B cell (primary cell): ENCODE results near the gene ARFIP2. TPM values are rescaled to one million over a fixed set of nuclear protein-coding genes. Genes with fewer than 3 reads are reported as not detected.

Source experiments
- ATAC-seq: fragments of 200-7000 bp; cut with Tn5 transposase; one replicate; pipeline ENCODE4 v1.10.0; 2021; ENCODE audit warnings: low read depth, mild to moderate bottlenecking, moderate number of reproducible peaks, moderate library complexity
- CTCF ChIA-PET: fragments of 350-600 bp; sonication (Branson Sonifier 250); formaldehyde crosslinking; loops from one replicate; lab custom pipeline; 2021; ENCODE audit warnings: antibody characterized with exemption, inconsistent platforms; lab: Charles Lee
- POLR2A ChIA-PET: fragments of 350-600 bp; sonication (Branson Sonifier 250); formaldehyde crosslinking; loops from one replicate; lab custom pipeline; 2021; ENCODE audit warnings: antibody characterized with exemption; lab: Charles Lee
- DNase-seq: peaks from one replicate; pipeline ENCODE4 v3.0.0; 2013
- H2AFZ ChIP-seq: 2 replicates; pipeline ENCODE4 v1.6.1; 2012; ENCODE audit warnings: mild to moderate bottlenecking, low read depth, low read length; ENCODE audit not compliant: insufficient read depth, poor library complexity, severe bottlenecking
- H3K27ac ChIP-seq, 2 donors: 1 replicate in 1 of 2; 2 replicates in 1 of 2; pipeline ENCODE4 v1.5.1; 2012 to 2013; ENCODE audit warnings: low read length in 2 of 2, mild to moderate bottlenecking in 2 of 2, moderate library complexity in 1 of 2
- H3K27me3 ChIP-seq, 4 experiments: fragments of 200-600 bp in 1 of 4; sonication (generic) in 1 of 4; replicated peaks in 1 of 4; 1 replicate in 2 of 4; 2 replicates in 2 of 4; pipeline versions ENCODE4 v1.6.1 to v1.7.0; 2013 to 2016; ENCODE audit warnings: low read length in 3 of 4, mild to moderate bottlenecking in 2 of 4, mixed read lengths in 1 of 4, moderate library complexity in 1 of 4; ENCODE audit not compliant: insufficient read depth in 4 of 4, control insufficient read depth in 3 of 4; ENCODE audit errors: control extremely low read depth in 1 of 4
- H3K36me3 ChIP-seq, 2 experiments: replicated peaks in 1 of 2; 1 replicate in 1 of 2; 2 replicates in 1 of 2; pipeline versions ENCODE4 v1.6.1 to v1.7.1; 2013; ENCODE audit warnings: low read length in 1 of 2; ENCODE audit not compliant: insufficient read depth in 2 of 2, control insufficient read depth in 1 of 2; ENCODE audit errors: control extremely low read depth in 1 of 2, extremely low read depth in 1 of 2
- H3K4me1 ChIP-seq, 2 donors: fragments of 200-600 bp in 1 of 2; sonication (generic) in 1 of 2; 1 replicate in 1 of 2; 2 replicates in 1 of 2; pipeline versions ENCODE4 v1.5.1 to v1.6.1; 2013 to 2017; ENCODE audit warnings: low read length in 2 of 2; ENCODE audit not compliant: control insufficient read depth in 2 of 2, insufficient read depth in 2 of 2
- H3K4me2 ChIP-seq: replicated peaks from 2 replicates; pipeline ENCODE3; 2012; ENCODE audit warnings: mild to moderate bottlenecking, low read depth, low read length; ENCODE audit not compliant: poor library complexity, severe bottlenecking
- H3K4me3 ChIP-seq, 5 experiments: fragments of 200-600 bp in 1 of 5; sonication (generic) in 1 of 5; 1 replicate in 3 of 5; 2 replicates in 2 of 5; pipeline versions ENCODE4 v1.5.1 to v1.7.0; 2011 to 2016; ENCODE audit warnings: low read length in 4 of 5, mild to moderate bottlenecking in 4 of 5, low read depth in 2 of 5, control low read depth in 1 of 5, moderate library complexity in 1 of 5; ENCODE audit not compliant: insufficient read depth in 1 of 5; ENCODE audit errors: control extremely low read depth in 1 of 5, extremely low read depth in 1 of 5
- H3K79me2 ChIP-seq: fragments of 200-600 bp; sonication (generic); one replicate; pipeline ENCODE4 v1.6.0; 2016; ENCODE audit warnings: low read length; ENCODE audit not compliant: control insufficient read depth, insufficient read depth
- H3K9ac ChIP-seq: fragments of 200-600 bp; sonication (generic); 2 replicates; pipeline ENCODE4 v1.6.1; 2017; ENCODE audit warnings: mild to moderate bottlenecking, low read length, moderate library complexity
- H3K9me3 ChIP-seq, 3 donors: one replicate each; pipeline versions ENCODE4 v1.6.1 to v1.7.1; 2013; ENCODE audit warnings: low read length in 2 of 3; ENCODE audit not compliant: control insufficient read depth in 2 of 3, insufficient read depth in 1 of 3; ENCODE audit errors: control extremely low read depth in 1 of 3
- H4K20me1 ChIP-seq: 2 replicates; pipeline ENCODE4 v1.6.0; 2012; ENCODE audit warnings: mild to moderate bottlenecking, low read length; ENCODE audit not compliant: insufficient read depth, control insufficient read depth, poor library complexity, severe bottlenecking
- H3K27ac Mint-ChIP-seq: one replicate; pipeline ENCODE4 v1.8.0; 2021; ENCODE audit warnings: mixed read lengths
- H3K27me3 Mint-ChIP-seq: one replicate; pipeline ENCODE4 v1.8.0; 2021; ENCODE audit warnings: mixed read lengths
- H3K4me1 Mint-ChIP-seq: one replicate; pipeline ENCODE4 v1.8.0; 2021; ENCODE audit warnings: mixed read lengths
- H3K4me3 Mint-ChIP-seq: one replicate; pipeline ENCODE4 v1.8.0; 2021; ENCODE audit warnings: mixed read lengths
- H3K9me3 Mint-ChIP-seq: one replicate; pipeline ENCODE4 v1.8.0; 2022; ENCODE audit warnings: mixed read lengths; ENCODE audit not compliant: insufficient read depth
- EZH2 ChIP-seq: IDR thresholded peaks from 2 replicates; pipeline ENCODE4 v1.6.1; 2012; ENCODE audit warnings: borderline replicate concordance, low read depth, mild to moderate bottlenecking, moderate library complexity, low read length; ENCODE audit not compliant: insufficient read depth, poor library complexity, severe bottlenecking
- WGBS: methylation state at CpG from one replicate; pipeline ENCODE4 v1.1.5; 2013; ENCODE audit warnings: missing lambda C conversion rate; ENCODE audit not compliant: insufficient coverage; 5-methylcytosine and 5-hydroxymethylcytosine counted together
- intact Hi-C: fragments of 100-400 bp; cut with micrococcal nuclease; formaldehyde crosslinking; loops from one replicate; pipeline ENCODE4 v1.10.0; 2022
- polyA plus RNA-seq: library from polyadenylated mRNA; depleted of rRNA; stranded (reverse); fragments of >200 nt; gene quantifications from 2 replicates; pipeline ENCODE4 v1.2.3, GENCODE V29; 2012
- total RNA-seq, 2 donors: library from RNA; stranded (reverse); fragments of 120-200 nt in 1 of 2; gene quantifications; 1 replicate in 1 of 2; 2 replicates in 1 of 2; pipeline versions ENCODE4 v1.2.3 to v1.2.4, GENCODE V29; 2013 to 2022
- TF ChIP-seq, protein P1 (sequence below): fragments of 200-600 bp; IDR thresholded peaks from one replicate; pipeline ENCODE4 v1.8.0; 2022; ENCODE audit warnings: antibody characterized with exemption, mild to moderate bottlenecking

The ARFIP2 gene
- total and polyA plus RNA-seq, 2 donors (not counting 1 experiment from before 2014, with no cell fraction given): 47.5 to 54.5 TPM

GRCh38 chr11:6442441-6442840 lies 38.7 kb downstream of the ARFIP2 start:
- Mint-ChIP-seq H3K4me3 (no peak overlapping the region), H3K27ac (no peak overlapping the region), H3K4me1 (no peaks in the 10 kb centered on the region), H3K27me3 (no peaks in the 10 kb centered on the region), H3K9me3 (no peaks in the 10 kb centered on the region)
- Histone ChIP-seq H4K20me1 (no peaks in the 10 kb centered on the region), H3K9ac (no peak overlapping the region), H3K36me3 (no peaks in the 10 kb centered on the region), H3K4me1 (peaks cover 8 to 14% of the 10 kb centered on the region in 2 donors), H2AFZ (no peak overlapping the region), H3K27me3 (no peaks in the 10 kb centered on the region), H3K9me3 (no peaks in the 10 kb centered on the region), H3K79me2 (no peaks in the 10 kb centered on the region), H3K4me2 (no peak overlapping the region), H3K4me3 (no peak overlapping the region), H3K27ac (no peak overlapping the region)
- ChIA-PET CTCF (interaction anchor here (0.8 to 14.4 kb wide), 10 partner anchors 8 to 263 kb away, joined by 3 to 536 read pairs (median 6); partner anchors contain the start of gene APBB1), POLR2A (no interaction called here)
- ATAC-seq (no peak), DNase-seq (no peak)
- WGBS: 93% methylated on average over 4 of the region's 4 CpGs
- intact Hi-C loops: loop anchor here (2.0 kb wide), 1 partner anchor 62 kb away; no protein-coding TSS in a partner anchor
- TF ChIP-seq EZH2: no peak
- TF ChIP-seq, protein P1, sequence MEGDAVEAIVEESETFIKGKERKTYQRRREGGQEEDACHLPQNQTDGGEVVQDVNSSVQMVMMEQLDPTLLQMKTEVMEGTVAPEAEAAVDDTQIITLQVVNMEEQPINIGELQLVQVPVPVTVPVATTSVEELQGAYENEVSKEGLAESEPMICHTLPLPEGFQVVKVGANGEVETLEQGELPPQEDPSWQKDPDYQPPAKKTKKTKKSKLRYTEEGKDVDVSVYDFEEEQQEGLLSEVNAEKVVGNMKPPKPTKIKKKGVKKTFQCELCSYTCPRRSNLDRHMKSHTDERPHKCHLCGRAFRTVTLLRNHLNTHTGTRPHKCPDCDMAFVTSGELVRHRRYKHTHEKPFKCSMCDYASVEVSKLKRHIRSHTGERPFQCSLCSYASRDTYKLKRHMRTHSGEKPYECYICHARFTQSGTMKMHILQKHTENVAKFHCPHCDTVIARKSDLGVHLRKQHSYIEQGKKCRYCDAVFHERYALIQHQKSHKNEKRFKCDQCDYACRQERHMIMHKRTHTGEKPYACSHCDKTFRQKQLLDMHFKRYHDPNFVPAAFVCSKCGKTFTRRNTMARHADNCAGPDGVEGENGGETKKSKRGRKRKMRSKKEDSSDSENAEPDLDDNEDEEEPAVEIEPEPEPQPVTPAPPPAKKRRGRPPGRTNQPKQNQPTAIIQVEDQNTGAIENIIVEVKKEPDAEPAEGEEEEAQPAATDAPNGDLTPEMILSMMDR: no peak

DNA sequence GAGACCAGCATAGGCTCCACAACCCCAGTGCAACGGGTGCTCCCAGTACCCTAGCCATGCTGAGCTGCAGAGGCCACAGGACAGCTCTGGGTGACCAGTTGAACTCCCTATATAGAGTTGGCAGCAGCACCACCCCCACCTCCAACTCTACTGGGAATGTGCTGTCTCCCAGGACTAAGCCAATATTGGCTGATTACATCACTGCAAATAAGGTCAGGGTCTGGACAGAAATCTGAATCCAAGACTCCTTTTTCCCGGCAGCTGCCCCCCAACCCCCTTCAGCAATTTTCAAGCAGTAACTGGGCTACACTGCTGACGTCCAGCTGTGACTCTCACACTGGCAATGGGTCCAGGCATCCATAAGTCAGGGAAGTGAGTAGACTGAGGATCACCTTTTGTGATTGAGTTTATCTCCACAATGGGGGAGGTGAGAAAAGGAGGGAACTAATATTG lies 40.2 kb downstream of the ARFIP2 start, which contains the start of gene HPX:
HPX (minus strand) TSS at position 82 of the 453 bp plus-strand sequence; CDS start at position 58, 24 bp downstream.
- H3K4me3 Mint-ChIP-seq: no peak within 1 kb of the TSS
- no peak within 1 kb of the TSS for H3K4me3 ChIP-seq
- H3K4me2 ChIP-seq: no peak within 1 kb of the TSS
- no peaks in the 10 kb centered on the region for H3K9me3 Mint-ChIP-seq
- no peak for DNase-seq
- ChIA-PET CTCF (interaction anchor here (0.6 to 14.4 kb wide), 6 partner anchors 15 to 242 kb away, joined by 3 to 536 read pairs (median 4); partner anchors contain the start of gene MRPL17), POLR2A (interaction anchor here (0.9 kb wide), 1 partner anchor 62 kb away, joined by 3 read pairs; no protein-coding TSS in a partner anchor)
- no peaks in the 10 kb centered on the region for H4K20me1 ChIP-seq
- H3K36me3 ChIP-seq: no peaks in the 10 kb centered on the region
- no peaks in the 10 kb centered on the region for H3K27me3 ChIP-seq
- peaks cover 9 to 16% of the 10 kb centered on the region in 2 donors for H3K4me1 ChIP-seq
- no peak within 1 kb of the TSS for H3K27ac Mint-ChIP-seq
- ATAC-seq: no peak
- no peak for TF ChIP-seq EZH2
- TF ChIP-seq, protein P1: no peak
- no peak within 1 kb of the TSS for H3K9ac ChIP-seq
- peaks cover under 1% of the 10 kb centered on the region for H3K4me1 Mint-ChIP-seq
- H3K9me3 ChIP-seq: no peaks in the 10 kb centered on the region
- no peak within 1 kb of the TSS for H2AFZ ChIP-seq
- no peaks in the 10 kb centered on the region for H3K79me2 ChIP-seq
- intact Hi-C loops: no loop called here
- no peaks in the 10 kb centered on the region for H3K27me3 Mint-ChIP-seq
- H3K27ac ChIP-seq: no peak within 1 kb of the TSS
- 88% methylated on average over 1 of the region's 3 CpGs for WGBS
